22Rv1 (cell line): Measurements from ENCODE around the gene HOXB9.

ENCODE experiments used
- H3K27ac ChIP-seq: fragments of 450-650 bp; 2 replicates; pipeline ENCODE4 v1.5.1; 2017
- ZFX ChIP-seq: fragments of 450-650 bp; IDR thresholded peaks from 2 replicates; pipeline ENCODE4 v1.6.1; 2017; ENCODE audit warnings: antibody characterized with exemption, borderline replicate concordance
- TF ChIP-seq, protein P1 (sequence below): fragments of 450-650 bp; IDR thresholded peaks from 2 replicates; pipeline ENCODE4 v1.5.1; 2017; ENCODE audit warnings: mild to moderate bottlenecking

Gene HOXB9

GRCh38 chr17:48647103-48647962 is 21.2 kb upstream of the HOXB9 start:
- TF ChIP-seq, protein P1, sequence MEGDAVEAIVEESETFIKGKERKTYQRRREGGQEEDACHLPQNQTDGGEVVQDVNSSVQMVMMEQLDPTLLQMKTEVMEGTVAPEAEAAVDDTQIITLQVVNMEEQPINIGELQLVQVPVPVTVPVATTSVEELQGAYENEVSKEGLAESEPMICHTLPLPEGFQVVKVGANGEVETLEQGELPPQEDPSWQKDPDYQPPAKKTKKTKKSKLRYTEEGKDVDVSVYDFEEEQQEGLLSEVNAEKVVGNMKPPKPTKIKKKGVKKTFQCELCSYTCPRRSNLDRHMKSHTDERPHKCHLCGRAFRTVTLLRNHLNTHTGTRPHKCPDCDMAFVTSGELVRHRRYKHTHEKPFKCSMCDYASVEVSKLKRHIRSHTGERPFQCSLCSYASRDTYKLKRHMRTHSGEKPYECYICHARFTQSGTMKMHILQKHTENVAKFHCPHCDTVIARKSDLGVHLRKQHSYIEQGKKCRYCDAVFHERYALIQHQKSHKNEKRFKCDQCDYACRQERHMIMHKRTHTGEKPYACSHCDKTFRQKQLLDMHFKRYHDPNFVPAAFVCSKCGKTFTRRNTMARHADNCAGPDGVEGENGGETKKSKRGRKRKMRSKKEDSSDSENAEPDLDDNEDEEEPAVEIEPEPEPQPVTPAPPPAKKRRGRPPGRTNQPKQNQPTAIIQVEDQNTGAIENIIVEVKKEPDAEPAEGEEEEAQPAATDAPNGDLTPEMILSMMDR, result no peak
- TF ChIP-seq ZFX, result no peak
- no peak overlapping the region for H3K27ac ChIP-seq

DNA sequence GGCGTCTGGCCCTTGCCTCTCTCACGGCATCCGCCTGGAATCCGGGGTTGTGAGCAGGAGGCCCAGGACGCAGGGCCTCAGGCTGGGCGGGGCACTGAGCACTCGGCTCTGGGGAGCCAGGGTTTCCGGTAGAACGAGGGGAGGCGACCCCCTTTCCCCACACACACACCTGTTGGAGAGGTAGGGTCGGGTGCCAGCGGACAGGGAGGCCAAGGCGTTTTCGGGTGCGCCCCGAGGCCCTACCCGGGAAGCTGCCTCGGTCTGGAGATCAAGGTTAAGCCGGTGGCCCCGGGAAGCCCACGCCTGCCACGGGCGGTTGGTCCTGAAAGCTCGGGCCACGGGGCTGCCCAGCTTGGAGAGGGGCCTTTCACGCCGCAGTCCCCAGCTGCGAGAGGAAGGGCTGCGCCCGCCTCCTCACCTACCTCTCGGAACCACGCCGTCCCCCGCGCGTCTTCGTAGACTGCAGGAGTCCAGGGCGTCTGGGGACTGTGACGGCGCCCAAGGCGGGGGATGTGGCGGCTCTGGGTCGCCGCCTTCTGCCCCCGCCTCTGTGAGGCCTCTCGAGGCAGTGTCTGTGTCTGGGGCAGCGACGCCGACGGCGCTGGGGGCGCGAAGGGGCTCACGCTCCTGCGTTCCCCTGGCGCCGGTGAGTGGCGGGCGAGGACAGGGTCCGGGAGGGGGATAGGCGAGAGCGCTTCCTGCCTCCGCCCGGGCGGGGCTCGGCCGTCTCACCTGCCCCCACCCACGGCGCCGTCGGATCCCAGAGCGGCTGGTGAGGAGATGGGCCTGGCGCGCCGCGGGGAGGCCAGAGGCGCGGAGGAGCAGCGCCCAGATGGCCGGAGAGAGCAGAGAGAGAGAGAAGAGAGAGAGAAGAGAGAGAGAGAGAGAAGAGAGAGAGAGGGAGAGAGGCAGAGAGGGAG is 20.3 kb upstream of the HOXB9 start:
- TF ChIP-seq ZFX, result no peak
- TF ChIP-seq, protein P1, result no peak
- no peak overlapping the region for H3K27ac ChIP-seq

DNA sequence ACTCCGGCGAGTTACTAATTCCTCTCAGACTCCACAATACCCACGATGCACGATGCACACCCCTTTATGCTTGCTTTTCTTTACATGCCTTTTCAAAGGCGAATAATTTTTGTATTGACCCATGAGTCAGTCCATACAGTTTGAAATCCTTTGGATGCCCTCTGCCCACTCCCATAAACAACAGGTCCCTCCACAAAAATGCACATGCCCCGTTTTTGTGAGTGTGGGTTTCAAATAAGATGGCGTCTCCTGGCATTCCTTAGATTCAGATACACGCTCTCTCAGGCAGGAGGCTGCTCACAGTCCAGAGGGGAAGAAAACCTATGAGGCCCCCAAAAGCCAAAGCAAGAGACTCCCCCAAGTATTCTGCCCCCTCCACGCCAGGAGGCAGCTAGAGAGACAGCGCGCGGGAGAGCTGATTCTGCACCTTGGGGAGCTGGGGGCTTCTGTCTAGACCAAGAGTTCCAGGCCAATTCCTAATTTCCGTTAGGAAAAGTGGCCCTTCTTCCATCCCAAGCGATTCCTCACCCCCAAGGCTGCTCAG is 19.6 kb upstream of the HOXB9 start:
- TF ChIP-seq, protein P1, result no peak
- no peak for TF ChIP-seq ZFX
- H3K27ac ChIP-seq, result no peak overlapping the region

DNA sequence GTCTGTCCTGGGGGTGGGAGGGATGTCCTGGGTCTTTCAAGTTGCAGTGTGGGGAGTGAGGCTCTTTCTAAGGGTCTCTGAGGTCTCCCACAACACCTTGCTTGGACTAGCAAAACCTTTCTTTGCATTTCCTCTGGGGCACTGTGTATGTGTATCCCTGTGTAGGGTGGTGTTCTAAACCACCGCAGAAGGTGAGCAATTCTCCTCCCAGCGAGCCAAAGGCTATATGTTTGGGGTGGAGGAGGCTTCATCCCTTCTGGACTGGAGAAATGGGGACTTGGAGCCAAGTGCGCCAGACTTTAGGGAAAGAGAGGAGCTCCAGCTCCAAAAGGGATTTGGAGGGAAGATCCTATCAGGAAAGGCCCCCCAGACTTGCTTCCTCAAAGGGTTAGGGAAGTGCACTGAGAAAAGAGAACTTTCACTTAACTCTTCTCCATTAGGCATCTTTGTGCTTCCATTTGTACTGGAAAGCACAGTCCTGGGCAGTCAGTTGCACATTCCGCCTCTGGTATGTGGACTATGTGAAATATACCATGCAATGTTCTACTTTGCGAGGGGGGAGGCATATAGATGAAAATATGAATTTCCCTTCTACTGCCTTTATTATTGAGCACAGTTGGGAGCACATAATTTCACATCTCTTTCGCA is 18.9 kb upstream of the HOXB9 start:
- no peak overlapping the region for H3K27ac ChIP-seq
- TF ChIP-seq, protein P1, result no peak
- no peak for TF ChIP-seq ZFX

GRCh38 chr17:48644159-48644558 is 18.0 kb upstream of the HOXB9 start:
- no peak for TF ChIP-seq ZFX
- TF ChIP-seq, protein P1, result no peak

GRCh38 chr17:48643697-48644012 is 17.5 kb upstream of the HOXB9 start:
- no peak overlapping the region for H3K27ac ChIP-seq
- TF ChIP-seq, protein P1, result no peak
- no peak for TF ChIP-seq ZFX

More at GRCh38 chr17:48644159-48644558, 18.0 kb upstream of the HOXB9 start:
- H3K27ac ChIP-seq, result no peak overlapping the region
